ENCODE results near the gene NTNG2.

Gene NTNG2

GRCh38 chr9:132176338-132176737 lies 14.5 kb downstream of the NTNG2 start:
- Mint-ChIP-seq H3K27me3 (ENCODE audit: low read depth) (peaks cover 68% of the 10 kb centered on the region), H3K36me3 (ENCODE audit: low read depth) (peaks cover 6% of the 10 kb centered on the region), H3K4me3 (no peak overlapping the region), H3K27ac (no peak overlapping the region), H3K4me1 (peaks cover 5% of the 10 kb centered on the region), H3K9me3 (peaks cover 15% of the 10 kb centered on the region)
- TF ChIP-seq CTCF (IDR thresholded peaks at IDR 0.05; ENCODE audit: unreplicated experiment in 3 of 3) = no peak

DNA sequence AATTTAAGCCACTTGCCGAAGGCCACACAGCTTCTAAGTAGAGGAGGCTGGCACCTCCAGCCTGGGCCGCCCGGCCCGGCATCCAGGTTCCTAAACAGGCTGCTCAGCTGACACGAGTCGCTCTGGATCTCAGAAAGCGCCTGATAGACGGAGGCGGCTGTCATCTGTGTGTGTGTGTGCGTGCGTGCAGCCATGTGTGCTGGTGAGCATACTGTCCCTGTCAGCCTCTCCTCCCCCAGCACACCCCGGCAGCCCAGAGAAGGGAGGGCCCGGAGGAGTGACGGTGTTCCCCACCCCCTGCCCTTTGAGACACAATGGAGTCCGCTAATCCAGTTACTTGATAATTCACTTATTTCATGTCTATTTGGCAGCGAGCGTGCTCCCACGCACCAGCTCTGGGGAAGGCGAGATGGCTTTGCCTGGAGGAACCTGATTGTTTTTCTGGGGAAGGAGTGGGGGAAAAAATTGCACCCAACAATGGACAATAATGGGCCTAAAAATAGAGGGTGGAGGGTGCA lies 20.0 kb downstream of the NTNG2 start:
- Mint-ChIP-seq H3K9me3 (peaks cover 6% of the 10 kb centered on the region), H3K4me3 (peak overlapping the region; percentile 40 to 66 (median 64)), H3K36me3 (ENCODE audit: low read depth) (no peaks in the 10 kb centered on the region), H3K27ac (peak overlapping the region; percentile 92 to 98 (median 96)), H3K27me3 (ENCODE audit: low read depth) (peaks cover 43% of the 10 kb centered on the region), H3K4me1 (peaks cover 38% of the 10 kb centered on the region)
- TF ChIP-seq CTCF (IDR thresholded peaks at IDR 0.05; ENCODE audit: unreplicated experiment in 3 of 3) = no peak

GRCh38 chr9:132182314-132183091 lies 20.6 kb downstream of the NTNG2 start:
- Mint-ChIP-seq H3K9me3 (peaks cover 2% of the 10 kb centered on the region), H3K4me1 (peaks cover 43% of the 10 kb centered on the region), H3K4me3 (peak overlapping the region; percentile 2 to 68 (median 34)), H3K27me3 (ENCODE audit: low read depth) (peaks cover 42% of the 10 kb centered on the region), H3K36me3 (ENCODE audit: low read depth) (no peaks in the 10 kb centered on the region), H3K27ac (peak overlapping the region; percentile 92 to 98 (median 96))
- TF ChIP-seq CTCF (IDR thresholded peaks at IDR 0.05; ENCODE audit: unreplicated experiment in 3 of 3) = peak; percentile 28 to 43 (median 40)

DNA sequence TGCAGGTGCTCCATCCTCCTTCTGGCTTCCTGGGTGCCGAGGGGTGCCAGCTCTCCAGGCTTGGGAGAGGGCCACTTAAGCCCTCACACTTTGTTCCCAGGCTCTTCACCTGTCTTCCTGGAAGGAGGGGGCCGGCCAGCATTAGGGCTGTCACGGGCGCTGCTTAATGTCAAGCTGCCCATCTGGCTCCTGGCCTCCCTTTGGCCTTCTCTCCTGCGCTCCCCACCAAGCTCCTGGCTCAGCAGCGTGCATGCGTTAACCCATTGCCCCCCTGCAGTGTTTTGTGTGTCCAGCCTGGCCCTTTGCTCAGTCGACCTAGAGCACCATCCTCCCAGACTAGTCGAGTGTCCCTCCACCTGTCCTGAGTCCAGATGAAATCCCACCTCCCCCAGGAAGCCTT lies 21.3 kb downstream of the NTNG2 start:
- H3K4me1 Mint-ChIP-seq = peaks cover 44% of the 10 kb centered on the region
- no peak for TF ChIP-seq CTCF (IDR thresholded peaks at IDR 0.05; ENCODE audit: unreplicated experiment in 3 of 3)
- H3K4me3 Mint-ChIP-seq = peak overlapping the region in 1 of 3 experiments; percentile 19
- H3K27ac Mint-ChIP-seq = peak overlapping the region; percentile 25 to 92 (median 71)
- peaks cover 2% of the 10 kb centered on the region for H3K9me3 Mint-ChIP-seq
- peaks cover 46% of the 10 kb centered on the region for H3K27me3 Mint-ChIP-seq (ENCODE audit: low read depth)
- H3K36me3 Mint-ChIP-seq (ENCODE audit: low read depth) = no peaks in the 10 kb centered on the region

- H3K27me3 Mint-ChIP-seq (ENCODE audit: low read depth) = peaks cover 46% of the 10 kb centered on the region
- H3K4me1 Mint-ChIP-seq = peaks cover 44% of the 10 kb centered on the region
- no peaks in the 10 kb centered on the region for H3K36me3 Mint-ChIP-seq (ENCODE audit: low read depth)
- TF ChIP-seq CTCF (IDR thresholded peaks at IDR 0.05; ENCODE audit: unreplicated experiment in 3 of 3) = no peak
- peak overlapping the region in 1 of 3 experiments; percentile 31 for H3K4me3 Mint-ChIP-seq
- peak overlapping the region; percentile 78 to 96 (median 92) for H3K27ac Mint-ChIP-seq
- H3K9me3 Mint-ChIP-seq = no peaks in the 10 kb centered on the region
These were observed 21.9 kb downstream of the NTNG2 start for GRCh38 chr9:132183715-132184114.

All from nephron (organoid).